Measurements from ENCODE around the gene SKOR1. TPM values are rescaled to one million over a fixed set of nuclear protein-coding genes. Genes with fewer than 3 reads are reported as not detected.

SKOR1 gene
- total and polyA plus RNA-seq, 2 experiments from 2014 or later, result 0.11 TPM; not detected in 1

DNA sequence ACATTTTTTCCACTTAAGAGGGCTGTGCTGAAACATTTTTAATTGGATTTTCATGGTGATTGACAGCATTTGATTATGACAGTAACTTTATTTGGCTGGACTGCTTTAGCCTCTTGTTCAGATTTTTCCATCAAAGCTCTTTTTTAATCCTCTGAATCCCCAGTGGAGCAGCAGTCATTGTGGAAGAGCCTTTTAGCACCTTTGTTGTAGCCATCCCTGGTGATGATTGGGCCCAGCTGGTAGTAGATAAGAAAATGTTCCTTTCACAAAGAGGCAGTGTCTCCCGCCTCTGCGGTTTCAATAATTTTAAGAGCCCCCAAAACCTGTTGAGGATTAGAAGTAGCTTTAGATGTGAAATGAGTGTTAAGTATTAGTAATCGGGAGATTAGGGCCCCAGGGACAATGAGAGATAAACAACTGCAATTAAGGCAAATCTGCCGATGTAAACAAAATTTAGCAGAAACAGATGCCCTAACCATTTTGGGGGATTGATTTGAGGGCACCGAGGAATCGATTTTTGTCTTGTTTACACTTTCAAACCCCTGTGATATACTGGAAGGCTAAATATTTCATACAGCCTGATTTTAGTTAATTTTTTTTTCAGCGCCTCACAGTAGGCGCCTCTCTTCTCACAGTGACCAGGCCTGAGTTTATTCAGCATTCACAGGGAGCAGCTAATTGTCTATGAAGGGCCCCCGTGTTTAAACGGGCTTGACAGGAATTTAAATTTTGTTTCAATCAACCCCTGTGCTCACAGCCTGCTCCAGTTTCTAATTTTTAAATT is 43.2 kb upstream of the SKOR1 start:
- no peak for DNase-seq

DNA sequence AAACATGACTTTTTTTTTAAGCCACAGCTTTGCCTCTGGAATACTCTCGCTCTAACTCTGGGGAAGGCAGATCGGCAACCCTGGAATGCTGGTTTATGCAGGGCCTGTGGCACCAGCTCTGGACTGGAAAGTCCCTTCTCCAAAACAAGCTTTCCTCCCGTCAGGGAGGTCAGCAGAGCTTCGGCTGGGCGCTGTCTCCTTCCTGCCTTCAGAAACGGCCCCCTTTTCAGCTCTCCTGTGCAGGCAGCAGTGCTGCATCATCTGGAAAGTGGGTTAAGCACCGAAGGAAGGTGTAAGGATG is 42.7 kb upstream of the SKOR1 start:
- DNase-seq, result no peak
- Histone ChIP-seq H3K27ac (no peak overlapping the region), H3K36me3 (ENCODE audit: low read depth) (no peaks in the 10 kb centered on the region), H3K9ac (no peak overlapping the region), H3K79me2 (ENCODE audit: insufficient read depth) (no peaks in the 10 kb centered on the region), H3K9me3 (ENCODE audit: low read depth) (no peaks in the 10 kb centered on the region), H3K27me3 (replicated peaks; ENCODE audit: insufficient read depth) (no peaks in the 10 kb centered on the region), H4K20me1 (ENCODE audit: insufficient read depth) (no peaks in the 10 kb centered on the region), H2AFZ (no peak overlapping the region), H3K4me1 (ENCODE audit: insufficient read depth) (no peaks in the 10 kb centered on the region), H3K9me2 (ENCODE audit: insufficient read depth) (no peaks in the 10 kb centered on the region), H3F3A (ENCODE audit: insufficient read depth) (no peaks in the 10 kb centered on the region), H3K4me2 (ENCODE audit: unreplicated experiment) (no peak overlapping the region), H3K4me3 (no peak overlapping the region)
- in situ Hi-C loops (cut with MboI), result no loop called here
- TF ChIP-seq EZH2 (IDR thresholded peaks at IDR 0.05; ENCODE audit: insufficient read depth, poor library complexity, severe bottlenecking) (no peak), EZH2phosphoT487 (IDR thresholded peaks at IDR 0.05; ENCODE audit: insufficient read depth, low read depth) (no peak)
- WGBS, 2 experiments (ENCODE audit: low coverage in 1 of 2, low lambda C conversion rate in 2 of 2, missing lambda C conversion rate in 2 of 2), result 84% methylated on average over 7 of the region's 7 CpGs

More for the DNA sequence above, 43.2 kb upstream of the SKOR1 start:
- H3K27ac ChIP-seq, result no peak overlapping the region
- no peak overlapping the region for H3K4me3 ChIP-seq
- in situ Hi-C loops (cut with MboI), result no loop called here
- no peak overlapping the region for H2AFZ ChIP-seq
- H3K79me2 ChIP-seq (ENCODE audit: insufficient read depth), result no peaks in the 10 kb centered on the region
- H3K9ac ChIP-seq, result no peak overlapping the region
- H3K4me2 ChIP-seq (ENCODE audit: unreplicated experiment), result no peak overlapping the region
- 84 to 85% methylated on average over 10 of the region's 10 CpGs for WGBS, 2 experiments (ENCODE audit: low coverage in 1 of 2, low lambda C conversion rate in 2 of 2, missing lambda C conversion rate in 2 of 2)
- H4K20me1 ChIP-seq (ENCODE audit: insufficient read depth), result no peaks in the 10 kb centered on the region
- TF ChIP-seq EZH2phosphoT487 (IDR thresholded peaks at IDR 0.05; ENCODE audit: insufficient read depth, low read depth) (no peak), EZH2 (IDR thresholded peaks at IDR 0.05; ENCODE audit: insufficient read depth, poor library complexity, severe bottlenecking) (no peak)
- no peaks in the 10 kb centered on the region for H3F3A ChIP-seq (ENCODE audit: insufficient read depth)
- no peaks in the 10 kb centered on the region for H3K9me2 ChIP-seq (ENCODE audit: insufficient read depth)
- no peaks in the 10 kb centered on the region for H3K9me3 ChIP-seq (ENCODE audit: low read depth)
- no peaks in the 10 kb centered on the region for H3K27me3 ChIP-seq (replicated peaks; ENCODE audit: insufficient read depth)
- no peaks in the 10 kb centered on the region for H3K4me1 ChIP-seq (ENCODE audit: insufficient read depth)
- no peaks in the 10 kb centered on the region for H3K36me3 ChIP-seq (ENCODE audit: low read depth)

DNA sequence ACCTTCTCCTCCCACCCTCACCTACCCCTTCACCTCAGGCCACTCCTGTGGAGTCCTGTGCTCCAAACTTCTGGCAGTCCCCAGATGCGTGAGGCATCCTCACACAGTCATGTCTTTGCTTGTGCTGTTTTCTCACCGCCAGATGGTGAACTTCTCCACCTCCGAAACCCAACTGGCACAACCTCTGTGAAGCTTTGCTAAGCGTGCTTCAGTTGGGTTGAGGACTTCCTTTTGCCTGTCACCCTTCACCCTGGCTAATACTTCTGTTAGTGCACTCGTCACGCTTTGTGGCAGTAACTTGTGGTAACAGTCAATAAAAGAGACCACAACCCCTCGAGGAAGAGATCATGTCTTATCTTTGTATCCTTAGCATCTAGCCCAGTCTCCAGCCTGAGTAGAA is 42.0 kb upstream of the SKOR1 start:
- H3K9me3 ChIP-seq (ENCODE audit: low read depth), result no peaks in the 10 kb centered on the region
- H4K20me1 ChIP-seq (ENCODE audit: insufficient read depth), result no peaks in the 10 kb centered on the region
- 82 to 85% methylated on average over 7 of the region's 7 CpGs for WGBS, 2 experiments (ENCODE audit: low coverage in 1 of 2, low lambda C conversion rate in 2 of 2, missing lambda C conversion rate in 2 of 2)
- TF ChIP-seq EZH2phosphoT487 (IDR thresholded peaks at IDR 0.05; ENCODE audit: insufficient read depth, low read depth), result no peak
- no peak for TF ChIP-seq EZH2 (IDR thresholded peaks at IDR 0.05; ENCODE audit: insufficient read depth, poor library complexity, severe bottlenecking)
- no peak overlapping the region for H3K4me2 ChIP-seq (ENCODE audit: unreplicated experiment)
- H3K27me3 ChIP-seq (replicated peaks; ENCODE audit: insufficient read depth), result no peaks in the 10 kb centered on the region
- H2AFZ ChIP-seq, result no peak overlapping the region
- no peaks in the 10 kb centered on the region for H3K4me1 ChIP-seq (ENCODE audit: insufficient read depth)
- no peaks in the 10 kb centered on the region for H3F3A ChIP-seq (ENCODE audit: insufficient read depth)
- no peak overlapping the region for H3K9ac ChIP-seq
- H3K4me3 ChIP-seq, result no peak overlapping the region
- H3K27ac ChIP-seq, result no peak overlapping the region
- in situ Hi-C loops (cut with MboI), result no loop called here
- no peak for DNase-seq
- H3K9me2 ChIP-seq (ENCODE audit: insufficient read depth), result no peaks in the 10 kb centered on the region
- no peaks in the 10 kb centered on the region for H3K79me2 ChIP-seq (ENCODE audit: insufficient read depth)
- no peaks in the 10 kb centered on the region for H3K36me3 ChIP-seq (ENCODE audit: low read depth)

DNA sequence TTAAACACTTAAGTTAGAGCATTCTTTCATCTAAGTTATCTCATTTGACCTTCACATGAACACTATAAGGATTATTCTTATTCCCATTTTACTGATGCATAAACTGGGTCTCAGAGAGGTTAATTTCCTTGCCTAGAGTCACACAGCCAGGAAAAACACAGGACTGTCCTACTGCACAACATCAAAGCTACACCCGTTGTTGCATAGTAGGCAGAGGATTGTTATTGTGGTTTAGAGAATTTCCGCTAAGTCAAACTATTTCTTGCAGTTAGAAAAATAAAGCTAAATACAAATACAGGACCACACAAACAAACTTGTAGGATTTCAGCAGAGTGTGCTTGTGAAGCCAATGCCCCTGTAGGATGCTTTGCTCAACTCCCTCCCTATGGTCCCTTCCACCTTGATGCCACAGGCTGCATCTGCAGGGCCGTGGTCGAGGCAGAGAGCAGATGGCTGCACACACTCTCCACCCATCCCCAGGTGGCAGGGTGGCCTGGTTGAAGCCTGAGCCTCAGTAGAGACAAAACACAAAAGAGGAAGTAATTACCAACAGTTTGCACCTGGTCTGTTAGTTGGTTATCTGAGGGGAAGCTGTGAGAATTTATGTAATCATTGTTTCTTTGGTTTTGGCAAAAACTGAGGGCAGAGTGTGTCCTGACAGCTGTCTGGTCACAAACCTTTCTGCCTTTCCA is 41.1 kb upstream of the SKOR1 start:
- Histone ChIP-seq H3K9ac (no peak overlapping the region), H3F3A (ENCODE audit: insufficient read depth) (no peaks in the 10 kb centered on the region), H3K36me3 (ENCODE audit: low read depth) (no peaks in the 10 kb centered on the region), H3K27ac (no peak overlapping the region), H3K4me2 (ENCODE audit: unreplicated experiment) (no peak overlapping the region), H3K9me2 (ENCODE audit: insufficient read depth) (no peaks in the 10 kb centered on the region), H3K4me1 (ENCODE audit: insufficient read depth) (no peaks in the 10 kb centered on the region), H3K79me2 (ENCODE audit: insufficient read depth) (no peaks in the 10 kb centered on the region), H3K9me3 (ENCODE audit: low read depth) (no peaks in the 10 kb centered on the region), H4K20me1 (ENCODE audit: insufficient read depth) (no peaks in the 10 kb centered on the region), H2AFZ (no peak overlapping the region), H3K27me3 (replicated peaks; ENCODE audit: insufficient read depth) (no peaks in the 10 kb centered on the region), H3K4me3 (no peak overlapping the region)
- in situ Hi-C loops (cut with MboI), result no loop called here
- TF ChIP-seq EZH2phosphoT487 (IDR thresholded peaks at IDR 0.05; ENCODE audit: insufficient read depth, low read depth), result no peak
- TF ChIP-seq EZH2 (IDR thresholded peaks at IDR 0.05; ENCODE audit: insufficient read depth, poor library complexity, severe bottlenecking), result no peak
- WGBS, 2 experiments (ENCODE audit: low coverage in 1 of 2, low lambda C conversion rate in 2 of 2, missing lambda C conversion rate in 2 of 2), result 86 to 93% methylated on average over 4 of the region's 4 CpGs
- no peak for DNase-seq

Measured in GM23248 (cell line).